Activated CD4-positive, alpha-beta T cell treated with anti-CD3 and anti-CD28 coated beads, Interleukin-2, Interleukin-6, amounts not matched to agents 100 ng/mL and 50 ng/mL, durations not matched to agents 16 hours and 8 hours (primary cell): ENCODE results near the gene BCAS1.
"Not testable (repeated sequence)": the region's sequence is repeated elsewhere in the genome, so short reads cannot be mapped to it uniquely, and the experiment has no call there.

Source experiments
- DNase-seq: peaks from one replicate; pipeline ENCODE4 v3.0.0-alpha.2; 2020

The BCAS1 gene

DNA sequence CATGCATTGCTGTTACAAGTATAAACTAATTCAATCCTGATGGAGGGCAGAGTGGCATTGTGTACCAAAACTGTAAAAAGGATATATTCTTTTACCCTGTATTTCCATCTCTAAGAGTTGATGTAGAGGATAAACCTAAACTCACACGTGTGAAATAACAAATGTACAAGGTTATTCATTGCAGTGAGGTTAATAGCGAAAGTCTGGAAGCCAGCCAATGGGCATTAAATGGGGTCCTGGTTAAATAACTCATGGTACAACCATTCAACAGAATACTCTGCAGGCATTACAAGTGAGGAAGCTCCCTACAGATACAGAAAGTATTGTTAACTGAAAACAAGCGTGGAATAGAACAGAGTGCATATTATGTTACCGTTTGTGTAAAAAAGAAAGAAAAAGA lies 56.9 kb downstream of the BCAS1 start:
- no peak for DNase-seq

DNA sequence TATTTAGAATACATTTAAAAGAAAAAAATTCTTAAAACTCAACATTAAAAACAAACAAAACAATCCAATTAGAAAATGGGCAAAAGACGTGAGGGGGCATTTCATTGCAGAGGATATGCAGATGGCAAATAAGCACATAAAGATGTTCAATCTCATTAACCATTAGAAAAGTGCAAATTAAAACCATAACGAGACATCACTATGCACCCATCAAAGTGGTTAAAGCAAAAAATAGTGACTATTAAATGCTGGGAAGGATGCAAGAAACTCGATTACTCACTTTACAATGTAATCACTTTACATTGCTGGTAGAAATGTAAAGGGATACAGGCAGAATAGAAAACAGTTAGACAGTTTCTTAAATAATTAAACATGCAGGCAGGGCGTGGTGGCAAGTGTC lies 59.0 kb downstream of the BCAS1 start:
- DNase-seq = no peak

DNA sequence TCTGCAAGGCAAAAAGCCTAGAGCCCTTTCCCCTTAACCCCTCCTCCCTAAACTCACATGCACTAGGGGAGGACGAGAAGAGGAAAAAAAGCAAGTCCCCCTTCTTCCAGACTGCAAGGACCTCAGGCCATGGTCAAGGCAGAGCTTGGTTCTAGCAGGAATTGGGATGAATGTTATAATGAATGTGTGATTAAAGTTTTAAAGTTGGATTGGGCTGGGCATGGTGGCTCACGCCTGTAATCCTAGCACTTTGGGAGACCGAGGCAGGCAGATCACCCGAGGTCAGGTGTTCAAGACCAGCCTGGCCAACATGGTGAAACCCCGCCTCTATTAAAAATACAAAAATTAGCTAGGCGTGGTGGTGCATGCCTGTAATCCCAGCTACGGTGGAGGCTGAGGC lies 64.2 kb downstream of the BCAS1 start:
- DNase-seq = not testable (repeated sequence)

DNA sequence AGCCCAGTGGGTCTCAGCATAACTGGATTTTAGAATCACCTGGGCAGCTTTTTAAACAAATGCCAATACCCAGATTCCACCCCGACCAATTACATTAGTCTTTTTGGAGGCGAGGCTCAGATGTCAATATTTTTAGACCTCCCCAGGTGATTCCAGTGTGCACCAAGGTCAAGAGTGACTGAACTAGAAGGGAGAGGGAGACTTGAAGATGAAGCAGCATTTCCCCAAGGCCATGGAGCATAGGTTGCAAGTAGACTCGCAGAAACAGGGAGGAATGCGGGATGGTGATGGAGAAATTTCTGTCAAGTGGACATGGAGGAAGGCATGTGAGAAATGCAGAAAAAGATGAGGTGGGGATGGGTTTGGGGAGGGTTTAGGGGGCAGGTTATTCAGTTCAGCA lies 64.9 kb downstream of the BCAS1 start:
- no peak for DNase-seq

DNA sequence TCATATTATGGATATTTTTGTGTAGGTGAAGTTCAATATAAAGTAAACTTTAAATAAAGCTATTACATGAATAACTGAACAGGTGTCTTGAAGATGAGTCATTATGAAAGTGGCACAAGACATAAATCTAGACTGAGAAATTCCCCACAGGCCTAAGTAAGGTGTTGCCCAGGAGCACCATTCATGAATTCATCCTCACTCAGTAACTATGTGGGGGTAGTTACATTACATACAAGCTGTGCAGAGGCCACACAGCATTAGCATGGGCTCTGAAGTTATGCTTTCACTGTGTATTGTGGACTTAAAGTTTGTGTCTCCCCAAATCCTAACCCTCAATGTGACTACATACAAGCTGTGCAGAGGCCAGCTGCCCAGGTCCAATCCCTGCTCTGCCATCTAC lies 65.9 kb downstream of the BCAS1 start:
- DNase-seq = peak; percentile 48

DNA sequence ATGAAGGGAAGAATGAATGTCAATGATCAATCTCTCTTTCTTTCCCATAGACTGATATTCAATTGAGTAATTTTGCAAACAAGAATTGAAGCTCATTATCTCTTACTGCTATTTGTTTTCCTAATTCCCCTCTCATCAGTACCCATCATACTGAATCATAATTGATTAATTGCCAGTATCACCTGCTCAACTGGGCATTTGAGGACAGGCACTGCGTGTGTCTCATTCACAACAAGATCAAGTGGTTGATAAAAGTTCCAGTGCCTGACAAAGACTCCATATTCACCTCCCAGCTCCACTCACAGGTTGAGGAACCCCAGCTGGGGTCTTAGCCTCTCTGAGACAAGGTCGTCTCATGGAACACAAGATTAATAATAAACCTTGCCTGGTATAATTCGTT lies 67.7 kb downstream of the BCAS1 start:
- no peak for DNase-seq

DNA sequence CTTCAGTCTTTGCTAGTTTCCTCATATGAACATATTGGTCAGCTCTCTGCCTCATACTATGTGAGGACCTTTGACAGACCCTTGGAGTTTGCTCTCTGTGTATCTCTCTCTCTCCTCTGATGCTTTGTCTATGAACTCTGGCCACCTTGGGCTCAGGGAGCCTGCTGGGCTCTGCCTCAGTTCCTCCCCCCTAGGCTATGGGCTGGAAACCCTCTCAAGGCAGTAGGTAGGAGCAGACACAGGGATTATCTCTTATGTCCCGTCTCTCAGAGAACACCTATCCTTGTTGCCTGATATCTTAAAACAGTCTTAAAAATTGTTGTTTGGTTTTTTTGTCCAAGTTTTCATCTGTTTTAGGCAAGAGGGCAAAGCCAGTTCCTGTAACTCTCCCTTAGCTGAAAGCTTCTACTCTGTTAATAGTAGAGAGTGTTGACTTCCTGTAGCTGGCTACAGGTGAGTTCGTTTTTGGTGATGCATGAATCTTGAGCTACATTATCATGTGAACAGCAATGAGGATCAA lies 68.3 kb downstream of the BCAS1 start:
- DNase-seq = no peak

DNA sequence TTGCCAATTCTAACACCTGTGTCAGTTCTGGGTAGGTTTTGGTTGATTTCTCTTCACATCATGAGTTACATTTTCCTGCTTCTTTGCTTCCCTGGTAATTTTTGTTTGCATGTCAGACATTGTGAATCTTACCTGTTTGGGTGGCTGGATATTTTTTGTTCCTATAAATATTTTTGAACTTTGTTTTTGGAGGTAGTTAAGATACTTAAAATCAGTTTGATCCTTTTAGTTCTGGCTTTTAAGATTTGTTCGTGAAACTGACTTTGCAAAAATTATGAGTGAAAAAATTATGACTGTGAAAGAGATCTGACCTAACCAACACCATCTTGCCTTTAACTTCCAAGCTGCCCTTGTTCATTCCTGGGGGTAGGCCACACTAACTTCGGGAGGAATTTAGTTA lies 69.5 kb downstream of the BCAS1 start:
- DNase-seq = no peak

DNA sequence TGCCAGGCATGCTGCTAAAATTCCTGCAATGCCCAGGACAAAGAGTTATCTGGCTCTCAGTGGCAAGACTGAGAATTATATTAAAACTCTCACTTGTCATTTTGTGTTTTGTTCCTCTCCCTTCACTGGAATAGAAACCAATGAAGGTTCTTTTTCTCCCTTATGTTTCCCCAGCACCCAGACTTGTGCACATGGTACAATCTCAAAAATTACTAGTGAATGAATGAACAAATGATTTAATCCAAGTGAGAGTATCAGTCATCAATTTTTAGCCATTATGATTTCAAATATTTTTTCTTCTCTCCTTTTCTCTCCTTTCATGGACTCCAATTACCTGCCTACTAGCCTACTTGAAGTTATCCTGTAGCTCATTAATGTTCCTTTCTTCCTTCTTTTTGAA lies 70.1 kb downstream of the BCAS1 start:
- DNase-seq = no peak

DNA sequence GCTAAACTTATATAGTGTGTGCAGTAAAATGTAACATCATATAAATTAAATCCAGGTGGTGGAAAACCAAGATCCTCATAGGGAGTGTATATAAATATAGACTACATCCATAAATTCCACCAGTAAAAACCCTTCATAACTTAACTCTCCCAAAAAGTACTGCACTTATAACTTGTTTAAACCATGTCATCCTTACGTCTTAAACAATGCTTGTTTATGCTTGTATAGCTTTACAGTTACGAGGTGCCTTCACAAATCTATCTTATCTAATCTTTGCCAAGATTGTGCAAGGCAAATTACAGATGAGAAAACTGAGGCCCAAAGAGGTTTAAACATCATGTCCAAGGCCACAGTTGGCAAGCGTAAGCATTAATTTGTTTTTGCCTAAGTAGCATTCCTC lies 71.3 kb downstream of the BCAS1 start:
- no peak for DNase-seq

DNA sequence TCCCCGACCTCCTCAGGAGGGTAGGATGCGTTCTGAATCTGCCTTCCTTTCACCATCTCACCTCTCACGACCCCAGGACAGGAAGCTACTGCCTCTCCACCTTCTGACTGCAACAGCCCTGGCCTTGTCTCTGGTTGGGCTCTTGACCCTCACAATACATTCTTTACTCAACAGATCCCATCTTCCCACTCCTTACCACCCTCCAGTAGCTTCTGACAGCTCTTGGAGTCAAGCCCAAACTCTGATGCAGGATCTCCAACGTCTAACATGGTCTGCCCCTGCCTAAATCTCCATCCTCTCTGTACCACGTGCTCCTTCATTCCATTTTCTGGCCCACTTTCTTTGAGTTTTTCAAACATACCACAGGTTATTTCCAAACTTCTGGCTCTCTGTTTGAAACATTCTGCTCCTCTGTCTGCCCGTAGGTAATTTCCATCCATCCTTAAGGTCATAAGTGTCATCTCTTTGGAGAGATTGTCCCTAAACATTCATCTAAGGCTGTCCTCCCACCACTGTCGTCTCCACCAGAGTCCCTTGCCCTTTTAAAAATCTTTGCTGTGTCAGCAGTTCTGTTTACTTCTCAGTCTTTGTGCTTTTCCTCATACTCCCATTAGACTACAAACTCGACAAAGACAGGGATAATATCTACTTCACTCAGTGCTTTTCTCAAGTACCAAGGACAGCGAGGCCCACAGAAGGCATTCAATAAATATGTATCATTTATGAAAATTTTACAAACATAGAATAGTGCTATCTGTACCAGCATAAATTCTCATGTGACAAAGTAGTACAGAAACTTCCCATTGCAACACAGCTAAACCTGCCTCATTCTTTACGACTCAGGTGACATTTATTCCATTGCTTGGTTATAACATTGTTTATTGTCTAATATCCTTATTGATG lies 73.6 kb downstream of the BCAS1 start:
- DNase-seq = no peak

DNA sequence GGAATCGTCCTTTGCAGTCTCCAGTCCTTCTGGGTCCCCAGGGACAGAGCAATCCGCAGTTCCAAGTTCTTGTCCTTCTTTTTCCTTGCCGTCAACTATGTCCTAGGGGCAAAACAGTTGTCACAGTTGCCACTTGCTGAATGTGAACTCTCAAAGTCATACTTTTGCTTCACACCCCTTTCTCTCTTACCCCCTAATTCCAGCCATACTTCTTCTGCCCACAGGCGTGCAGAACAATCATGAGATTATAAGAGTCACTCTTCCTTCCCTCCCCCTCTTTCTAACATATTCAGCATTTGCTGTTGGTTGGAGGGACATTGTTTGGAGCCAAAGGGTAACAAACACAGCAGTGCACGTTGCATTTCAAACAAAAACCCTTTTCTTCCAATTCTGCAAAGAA lies 74.4 kb downstream of the BCAS1 start:
- no peak for DNase-seq

DNA sequence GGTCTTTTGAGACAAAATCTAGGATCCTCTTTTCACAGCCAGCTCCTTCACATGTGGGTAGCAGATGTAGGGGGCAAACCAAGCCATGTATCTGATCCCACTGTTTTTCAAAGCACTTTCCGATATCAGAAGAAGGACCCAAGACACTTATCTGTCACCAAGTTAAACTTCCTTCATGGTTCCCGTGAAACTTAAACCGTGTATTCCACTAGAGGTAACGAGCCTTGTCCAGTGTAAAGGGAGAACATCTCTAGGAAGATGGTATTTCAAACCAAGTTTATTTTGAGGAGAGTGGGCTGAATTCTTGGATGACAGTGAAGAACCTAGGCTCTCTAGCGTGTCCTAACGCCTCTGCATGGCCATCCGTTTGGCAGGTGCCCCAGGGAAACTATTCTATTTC lies 76.3 kb downstream of the BCAS1 start:
- DNase-seq = no peak

DNA sequence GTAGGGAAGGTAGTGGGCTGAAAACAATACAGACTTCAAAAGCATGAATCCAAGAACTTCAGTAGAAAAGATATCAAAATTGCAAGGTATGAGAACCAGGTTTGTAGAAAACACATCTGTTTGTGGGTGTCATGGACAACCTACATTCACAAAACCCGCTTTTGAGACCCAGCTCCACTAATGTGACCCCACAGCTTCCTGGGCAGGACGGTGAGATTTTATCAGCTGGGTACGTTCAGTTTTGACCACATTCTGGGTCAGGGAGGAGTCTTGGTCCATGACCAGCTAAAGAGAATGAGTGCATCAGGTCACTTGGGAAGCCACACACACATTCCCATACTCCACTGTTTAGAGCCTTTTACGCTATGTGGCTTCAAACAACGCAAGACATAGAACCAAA lies 77.1 kb downstream of the BCAS1 start:
- DNase-seq = no peak

DNA sequence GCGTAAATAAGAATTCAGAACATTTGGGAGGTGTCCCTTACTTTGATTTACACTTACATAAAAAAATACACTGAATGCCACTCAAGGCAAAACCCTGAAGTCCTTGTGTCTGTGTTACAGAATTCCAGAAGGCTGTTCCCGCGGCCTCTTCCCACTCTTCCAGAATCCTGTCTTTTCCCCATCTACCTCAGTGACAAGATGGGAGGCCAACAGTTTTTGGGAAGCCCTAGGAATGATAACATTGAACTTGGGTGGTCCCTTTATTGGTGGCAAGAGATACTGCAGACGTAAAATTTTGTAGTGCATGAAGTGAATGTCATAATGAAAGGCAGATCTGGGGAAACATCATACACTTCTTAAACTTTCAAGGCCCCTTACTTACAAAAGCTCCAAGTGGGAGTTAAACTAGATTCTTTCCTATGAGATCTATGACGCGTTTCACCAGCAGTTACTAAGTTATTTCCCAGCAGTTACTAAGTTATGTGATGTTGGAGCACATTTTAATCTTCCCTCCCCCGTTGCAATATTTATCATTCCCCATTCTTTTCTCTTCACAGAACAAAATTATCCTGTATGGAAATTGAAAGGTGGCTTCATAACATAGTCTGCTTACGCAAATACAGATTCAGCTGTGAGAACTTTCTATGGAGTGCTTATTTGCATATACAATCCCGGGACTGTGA lies 79.5 kb downstream of the BCAS1 start:
- DNase-seq = no peak

DNA sequence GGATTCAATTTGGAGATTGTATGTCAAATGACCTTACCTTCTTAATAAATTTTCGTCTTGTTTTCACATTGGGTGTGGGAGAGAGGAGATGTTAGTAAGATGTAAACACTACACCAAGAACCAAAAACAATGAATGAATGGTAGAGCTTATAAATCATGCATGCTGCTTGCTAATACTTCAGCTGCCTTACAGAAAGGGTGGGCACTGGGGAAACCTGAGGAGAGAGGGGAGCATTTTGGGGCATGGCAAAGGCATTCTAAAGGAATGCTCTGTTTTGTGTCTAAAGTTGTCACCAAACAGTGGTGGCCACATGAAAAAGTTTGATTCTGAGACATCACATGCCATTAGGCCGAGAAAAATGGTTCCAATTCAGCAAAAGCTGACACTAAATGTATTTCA lies 80.4 kb downstream of the BCAS1 start:
- DNase-seq = no peak

DNA sequence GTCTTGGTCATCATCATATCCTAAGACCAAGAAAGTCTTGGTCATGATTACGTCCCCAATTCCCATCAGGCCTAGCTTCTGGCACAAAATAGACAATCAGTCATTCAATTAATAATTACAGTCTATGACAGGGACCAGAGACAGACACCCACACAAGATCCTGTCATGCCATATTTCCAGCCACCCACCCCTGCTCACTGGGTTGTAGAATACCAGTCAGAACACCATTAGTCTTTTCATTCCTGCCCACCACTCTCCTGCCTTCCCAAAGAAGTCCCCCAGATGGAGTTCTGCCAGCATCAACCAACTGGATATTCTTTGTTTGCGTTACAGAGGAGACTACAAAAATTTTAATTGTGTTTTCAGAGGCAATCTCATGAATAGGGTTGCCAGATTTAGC lies 81.0 kb downstream of the BCAS1 start:
- DNase-seq = no peak

DNA sequence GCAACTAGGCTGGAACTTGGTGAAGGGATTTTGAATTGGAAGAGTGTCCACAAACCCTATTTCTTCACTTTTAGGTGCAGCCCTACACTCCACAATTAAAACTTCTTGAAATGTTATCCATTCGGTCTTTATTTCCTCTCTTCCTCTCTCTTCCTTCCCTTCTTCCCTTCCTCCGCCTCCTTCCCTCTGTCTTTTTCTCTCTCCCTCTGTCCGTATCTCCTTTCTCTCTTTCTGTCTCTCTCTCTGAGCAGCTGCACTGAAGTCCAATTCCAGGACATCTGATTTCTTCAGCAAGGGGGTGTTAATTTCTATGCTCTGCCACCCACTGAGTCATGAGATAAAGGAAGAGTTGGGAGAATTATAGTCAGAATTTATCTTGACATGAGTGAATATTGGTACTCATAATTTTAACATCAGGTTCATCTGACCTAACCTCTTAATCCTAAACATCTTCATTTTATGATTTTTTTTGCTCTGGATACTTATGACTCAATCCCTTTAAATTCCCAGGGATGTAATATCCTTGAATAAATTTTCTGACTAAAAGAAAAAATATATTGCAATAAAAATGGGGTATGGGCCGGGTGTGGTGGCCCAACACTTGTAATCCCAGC lies 84.2 kb downstream of the BCAS1 start:
- DNase-seq = no peak

DNA sequence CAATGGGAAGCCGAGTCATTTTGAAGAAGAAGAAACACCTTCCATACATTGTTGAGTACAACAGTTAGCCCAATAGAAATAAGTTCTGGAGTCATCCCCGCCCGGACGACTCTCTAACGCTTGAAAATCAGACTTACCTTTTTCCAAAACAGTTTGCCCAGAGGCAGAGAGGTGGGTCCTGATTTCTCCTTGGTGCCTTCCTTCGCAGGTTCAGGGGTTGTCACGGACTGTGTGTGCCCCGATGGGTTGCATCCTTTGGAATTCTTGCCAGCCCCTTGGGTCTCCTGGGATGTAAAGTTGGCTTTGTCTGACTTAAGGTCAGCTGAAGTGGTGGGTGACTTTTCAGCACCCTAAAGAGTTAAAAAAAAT lies 85.3 kb downstream of the BCAS1 start:
- DNase-seq = no peak

DNA sequence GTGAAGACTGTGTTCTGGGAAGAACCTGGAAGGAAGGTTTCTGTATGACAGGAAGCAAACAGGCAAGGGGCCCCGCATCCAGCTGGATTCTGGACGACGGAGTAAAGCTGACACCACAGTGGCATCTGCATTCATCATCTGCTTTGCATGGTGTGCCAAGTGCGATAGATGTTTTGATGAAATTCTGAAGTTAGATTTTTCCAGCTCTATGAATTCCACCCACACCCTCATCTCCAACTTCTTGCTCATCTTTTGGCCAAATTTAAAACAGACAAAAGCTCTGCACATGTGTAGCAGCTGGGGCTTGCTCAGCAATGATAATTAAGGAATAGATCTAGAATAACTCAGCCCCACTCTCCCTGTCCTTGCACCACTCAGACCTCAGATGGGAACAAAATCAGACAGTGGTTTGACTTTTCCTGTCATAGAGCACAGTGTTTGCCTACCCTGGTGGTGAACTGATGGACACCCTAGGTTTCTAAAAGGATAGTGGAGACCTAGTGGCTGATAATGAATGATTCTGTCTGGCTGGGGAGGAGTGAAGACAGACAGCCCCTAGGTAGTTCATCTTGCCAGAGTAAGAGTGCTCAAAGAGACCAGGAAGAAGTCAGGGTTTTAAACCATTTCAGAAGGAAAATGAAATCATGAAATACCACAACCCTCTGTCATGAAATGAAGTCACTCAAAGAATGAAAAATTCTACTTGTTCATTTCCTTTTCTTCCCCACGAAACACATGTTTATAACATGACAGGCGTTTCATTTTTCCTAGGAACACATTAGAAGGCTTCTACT lies 85.8 kb downstream of the BCAS1 start:
- no peak for DNase-seq

DNA sequence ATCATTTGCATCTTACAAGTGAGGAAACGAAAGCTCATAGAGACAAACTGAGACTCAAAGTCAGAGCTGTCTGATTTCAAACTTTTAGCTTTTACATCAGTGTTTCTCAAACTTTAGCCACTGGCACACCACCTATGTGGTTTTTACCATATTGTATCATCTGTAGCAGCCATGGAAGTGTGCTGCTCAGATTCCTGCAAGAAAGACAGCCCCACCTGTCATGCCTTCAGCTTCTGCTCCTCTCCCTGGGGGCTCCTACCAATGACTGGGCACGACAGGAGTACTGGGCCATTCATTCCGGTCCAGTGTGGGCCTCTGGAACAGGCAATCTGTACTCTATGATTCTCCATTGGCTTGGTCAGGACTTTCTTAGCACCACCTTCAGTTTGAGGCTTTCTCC lies 87.0 kb downstream of the BCAS1 start:
- DNase-seq = no peak

DNA sequence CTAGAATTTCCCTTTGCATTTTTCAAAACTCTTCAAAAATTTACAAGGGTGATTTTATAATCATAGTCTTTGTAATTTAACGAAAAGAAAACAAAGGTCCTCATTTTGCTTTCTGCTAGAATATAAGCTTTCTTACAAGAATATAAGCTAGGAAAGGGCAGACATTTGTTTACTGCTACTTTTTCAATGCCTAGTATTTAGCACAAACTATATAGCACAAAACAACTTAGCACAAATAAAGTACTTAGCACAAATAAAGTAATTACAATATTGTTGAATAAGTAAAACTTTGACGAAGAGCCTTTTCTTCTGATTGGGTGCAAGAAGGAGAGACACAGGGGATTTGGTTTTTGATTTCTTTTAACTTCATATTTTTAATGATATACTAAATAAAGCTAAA lies 87.8 kb downstream of the BCAS1 start:
- no peak for DNase-seq
